Measurements from ENCODE around the gene RNF40. TPM values are rescaled to one million over a fixed set of nuclear protein-coding genes. Genes with fewer than 3 reads are reported as not detected.

RNF40 gene
- total RNA-seq, 1 donor from 2014 or later: 155 TPM

DNA sequence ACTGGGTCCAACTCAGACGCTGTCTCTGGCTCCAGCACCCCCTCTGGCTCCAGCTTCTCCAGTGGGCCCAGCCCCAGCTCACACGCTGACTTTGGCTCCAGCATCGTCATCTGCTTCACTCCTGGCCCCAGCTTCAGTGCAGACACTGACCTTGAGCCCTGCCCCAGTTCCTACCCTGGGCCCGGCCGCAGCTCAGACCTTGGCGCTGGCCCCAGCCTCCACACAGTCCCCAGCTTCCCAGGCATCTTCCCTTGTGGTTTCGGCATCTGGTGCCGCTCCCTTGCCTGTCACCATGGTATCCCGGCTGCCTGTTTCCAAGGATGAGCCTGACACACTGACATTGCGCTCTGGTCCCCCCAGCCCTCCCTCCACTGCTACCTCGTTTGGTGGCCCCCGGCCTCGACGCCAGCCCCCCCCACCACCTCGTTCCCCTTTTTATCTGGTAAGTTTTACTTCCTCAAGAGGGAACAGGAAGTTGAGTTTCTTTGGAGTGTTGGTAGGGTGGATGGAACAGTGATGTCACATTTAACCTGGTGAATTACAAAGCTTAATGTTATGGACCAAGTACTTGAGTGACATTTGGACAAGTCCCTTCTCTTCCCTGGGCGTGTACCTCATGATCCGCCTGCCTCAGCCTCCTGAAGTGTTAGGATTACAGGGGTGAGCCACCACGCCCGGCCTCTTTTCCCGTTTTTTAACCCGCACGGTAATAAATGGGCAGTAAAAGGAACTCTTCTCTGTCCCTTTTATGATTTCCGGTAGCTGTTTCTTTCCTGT, 37.3 kb upstream of the RNF40 start:
- Mint-ChIP-seq H3K4me3 (ENCODE audit: low read depth) (no peak overlapping the region), H3K36me3 (ENCODE audit: insufficient read depth) (peaks cover 46% of the 10 kb centered on the region), H3K27me3 (no peaks in the 10 kb centered on the region), H3K27ac (no peak overlapping the region), H3K4me1 (ENCODE audit: low read depth) (peaks cover 1% of the 10 kb centered on the region), H3K9me3 (ENCODE audit: low read depth) (no peaks in the 10 kb centered on the region)
- DNase-seq (ENCODE audit: low spot score, unreplicated experiment): no peak
- TF ChIP-seq, protein P1, sequence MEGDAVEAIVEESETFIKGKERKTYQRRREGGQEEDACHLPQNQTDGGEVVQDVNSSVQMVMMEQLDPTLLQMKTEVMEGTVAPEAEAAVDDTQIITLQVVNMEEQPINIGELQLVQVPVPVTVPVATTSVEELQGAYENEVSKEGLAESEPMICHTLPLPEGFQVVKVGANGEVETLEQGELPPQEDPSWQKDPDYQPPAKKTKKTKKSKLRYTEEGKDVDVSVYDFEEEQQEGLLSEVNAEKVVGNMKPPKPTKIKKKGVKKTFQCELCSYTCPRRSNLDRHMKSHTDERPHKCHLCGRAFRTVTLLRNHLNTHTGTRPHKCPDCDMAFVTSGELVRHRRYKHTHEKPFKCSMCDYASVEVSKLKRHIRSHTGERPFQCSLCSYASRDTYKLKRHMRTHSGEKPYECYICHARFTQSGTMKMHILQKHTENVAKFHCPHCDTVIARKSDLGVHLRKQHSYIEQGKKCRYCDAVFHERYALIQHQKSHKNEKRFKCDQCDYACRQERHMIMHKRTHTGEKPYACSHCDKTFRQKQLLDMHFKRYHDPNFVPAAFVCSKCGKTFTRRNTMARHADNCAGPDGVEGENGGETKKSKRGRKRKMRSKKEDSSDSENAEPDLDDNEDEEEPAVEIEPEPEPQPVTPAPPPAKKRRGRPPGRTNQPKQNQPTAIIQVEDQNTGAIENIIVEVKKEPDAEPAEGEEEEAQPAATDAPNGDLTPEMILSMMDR (IDR thresholded peaks at IDR 0.05; ENCODE audit: unreplicated experiment): no peak

DNA sequence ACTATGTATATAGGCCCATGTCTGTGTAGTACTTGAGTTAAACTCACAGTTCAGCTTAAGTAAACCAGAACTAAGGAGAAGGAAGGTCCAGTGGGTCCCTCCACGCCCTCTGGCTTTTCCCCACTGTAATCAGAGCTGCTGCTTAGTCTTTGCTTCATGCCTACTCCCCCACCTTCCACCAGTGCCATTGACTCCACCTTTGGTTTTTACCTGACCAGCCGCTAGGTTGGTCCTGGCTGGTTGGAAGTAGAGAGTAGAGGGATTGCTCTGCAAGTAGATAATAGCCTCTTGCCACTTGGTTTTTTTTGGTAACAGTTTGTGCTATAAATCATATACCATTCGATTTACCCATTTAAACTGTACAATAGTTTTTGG, 36.7 kb upstream of the RNF40 start:
- TF ChIP-seq, protein P1 (IDR thresholded peaks at IDR 0.05; ENCODE audit: unreplicated experiment): no peak
- H3K27me3 Mint-ChIP-seq: no peaks in the 10 kb centered on the region
- no peak overlapping the region for H3K4me3 Mint-ChIP-seq (ENCODE audit: low read depth)
- no peaks in the 10 kb centered on the region for H3K9me3 Mint-ChIP-seq (ENCODE audit: low read depth)
- H3K27ac Mint-ChIP-seq: no peak overlapping the region
- H3K36me3 Mint-ChIP-seq (ENCODE audit: insufficient read depth): peaks cover 50% of the 10 kb centered on the region
- no peak for DNase-seq (ENCODE audit: low spot score, unreplicated experiment)
- H3K4me1 Mint-ChIP-seq (ENCODE audit: low read depth): peaks cover 1% of the 10 kb centered on the region

DNA sequence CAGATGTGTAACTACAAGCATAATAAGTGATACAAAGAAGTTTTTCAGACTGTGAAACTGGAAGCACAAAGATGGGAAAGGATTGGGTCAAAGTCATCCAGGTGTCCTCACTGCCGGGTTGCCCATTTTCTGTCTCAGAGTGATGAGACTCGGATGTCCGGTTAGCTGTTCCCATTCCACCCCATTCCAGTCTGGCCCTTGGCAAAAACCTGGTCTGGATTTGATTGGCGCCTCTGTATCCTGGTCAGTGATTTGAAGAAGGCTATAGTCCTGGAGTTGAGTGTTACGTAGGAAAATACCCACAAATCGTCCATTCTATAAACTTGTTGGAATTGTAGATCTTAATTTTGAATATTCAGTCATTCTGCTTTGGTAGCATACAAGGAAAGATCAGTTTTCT, 33.8 kb upstream of the RNF40 start:
- peaks cover 1% of the 10 kb centered on the region for H3K4me1 Mint-ChIP-seq (ENCODE audit: low read depth)
- H3K9me3 Mint-ChIP-seq (ENCODE audit: low read depth): no peaks in the 10 kb centered on the region
- TF ChIP-seq, protein P1 (IDR thresholded peaks at IDR 0.05; ENCODE audit: unreplicated experiment): no peak
- H3K4me3 Mint-ChIP-seq (ENCODE audit: low read depth): no peak overlapping the region
- no peak for DNase-seq (ENCODE audit: low spot score, unreplicated experiment)
- H3K36me3 Mint-ChIP-seq (ENCODE audit: insufficient read depth): peaks cover 42% of the 10 kb centered on the region
- peak overlapping the region; percentile 52 for H3K27ac Mint-ChIP-seq
- no peaks in the 10 kb centered on the region for H3K27me3 Mint-ChIP-seq

DNA sequence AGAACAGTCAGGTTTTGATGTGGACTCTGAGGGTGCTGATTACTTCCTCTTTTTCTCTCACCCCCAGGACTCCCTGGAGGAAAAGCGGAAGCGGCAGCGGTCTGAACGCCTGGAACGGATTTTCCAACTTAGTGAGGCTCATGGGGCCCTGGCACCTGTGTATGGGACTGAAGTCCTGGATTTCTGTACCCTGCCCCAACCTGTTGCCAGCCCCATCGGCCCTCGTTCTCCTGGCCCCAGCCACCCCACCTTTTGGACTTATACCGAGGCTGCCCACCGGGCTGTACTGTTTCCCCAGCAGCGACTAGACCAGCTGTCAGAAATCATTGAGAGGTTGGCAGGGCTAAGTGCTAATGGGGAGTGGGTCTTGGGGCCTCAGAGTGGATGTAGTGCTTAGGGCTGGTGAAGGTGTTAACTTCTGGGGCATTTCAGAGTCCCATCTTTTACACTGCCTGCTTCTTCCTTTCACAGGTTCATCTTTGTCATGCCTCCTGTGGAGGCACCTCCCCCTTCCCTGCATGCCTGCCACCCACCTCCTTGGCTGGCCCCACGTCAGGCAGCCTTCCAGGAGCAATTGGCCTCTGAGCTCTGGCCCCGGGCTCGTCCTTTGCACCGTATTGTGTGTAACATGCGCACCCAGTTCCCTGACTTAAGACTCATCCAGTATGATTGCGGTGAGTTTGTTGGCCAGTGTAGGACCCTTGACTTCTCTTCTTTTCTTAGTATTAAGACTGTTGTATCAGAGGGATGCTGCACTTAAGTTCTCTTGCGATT, 33.0 kb upstream of the RNF40 start:
- Mint-ChIP-seq H3K27me3 (no peaks in the 10 kb centered on the region), H3K27ac (no peak overlapping the region), H3K4me1 (ENCODE audit: low read depth) (peaks cover 1% of the 10 kb centered on the region), H3K36me3 (ENCODE audit: insufficient read depth) (peaks cover 40% of the 10 kb centered on the region), H3K4me3 (ENCODE audit: low read depth) (no peak overlapping the region), H3K9me3 (ENCODE audit: low read depth) (no peaks in the 10 kb centered on the region)
- no peak for DNase-seq (ENCODE audit: low spot score, unreplicated experiment)
- TF ChIP-seq, protein P1 (IDR thresholded peaks at IDR 0.05; ENCODE audit: unreplicated experiment): no peak

DNA sequence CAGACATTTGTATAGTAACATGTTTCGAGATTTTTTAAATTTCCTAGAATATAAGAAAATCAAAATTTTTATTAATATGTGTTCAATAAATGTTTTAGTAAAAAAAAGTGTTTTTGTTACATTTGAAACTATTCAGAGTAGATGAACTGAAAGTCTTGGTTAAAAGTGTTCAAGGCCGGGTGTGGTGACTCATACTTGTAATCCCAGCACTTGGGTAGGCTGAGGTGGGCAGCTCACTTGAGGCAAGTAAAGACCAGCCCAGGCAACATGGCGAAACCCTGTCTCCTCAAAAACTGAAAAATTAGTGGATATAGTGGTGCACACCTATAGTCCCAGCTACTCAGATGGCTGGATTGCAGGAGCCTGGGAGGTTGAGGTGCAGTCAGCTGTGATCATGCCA, 30.7 kb upstream of the RNF40 start:
- H3K4me1 Mint-ChIP-seq (ENCODE audit: low read depth): no peaks in the 10 kb centered on the region
- TF ChIP-seq, protein P1 (IDR thresholded peaks at IDR 0.05; ENCODE audit: unreplicated experiment): no peak
- peaks cover 37% of the 10 kb centered on the region for H3K36me3 Mint-ChIP-seq (ENCODE audit: insufficient read depth)
- H3K27me3 Mint-ChIP-seq: no peaks in the 10 kb centered on the region
- no peak overlapping the region for H3K27ac Mint-ChIP-seq
- H3K4me3 Mint-ChIP-seq (ENCODE audit: low read depth): no peak overlapping the region
- no peak for DNase-seq (ENCODE audit: low spot score, unreplicated experiment)
- H3K9me3 Mint-ChIP-seq (ENCODE audit: low read depth): no peaks in the 10 kb centered on the region
